ENCODE results near the gene SLC10A2.

GRCh38 chr13:103007427-103007762 is 58.8 kb downstream of the SLC10A2 start:
- TF ChIP-seq CTCF (IDR thresholded peaks at IDR 0.05) (no peak), POLR2A (IDR thresholded peaks at IDR 0.05) (no peak)

Measured in body of pancreas (tissue), 4 donors.